T-helper 17 cell (primary cell): ENCODE results near the gene SH3PXD2A. TPM values are rescaled to one million over a fixed set of nuclear protein-coding genes. Genes with fewer than 3 reads are reported as not detected.
"Not testable (repeated sequence)": the region's sequence is repeated elsewhere in the genome, so short reads cannot be mapped to it uniquely, and the experiment has no call there.

Experiments used
- ATAC-seq: fragments of 150-1000 bp; cut with Tn5 transposase; 2 replicates; pipeline ENCODE4 v1.10.0; 2021; ENCODE audit warnings: mild to moderate bottlenecking, moderate library complexity
- DNase-seq, 3 donors: peaks; one replicate each; pipeline versions ENCODE4 v3.0.0 to v3.0.0-alpha.2; 2020 to 2021
- H3K9me3 ChIP-seq: one replicate; pipeline ENCODE4 v1.7.0; 2013; ENCODE audit warnings: low read length, mild to moderate bottlenecking; ENCODE audit not compliant: control insufficient read depth, poor library complexity, severe bottlenecking
- H3K27ac Mint-ChIP-seq: one replicate; pipeline ENCODE4 v1.8.0; 2022; ENCODE audit warnings: mild to moderate bottlenecking, moderate library complexity, mixed read lengths
- H3K27me3 Mint-ChIP-seq: one replicate; pipeline ENCODE4 v1.8.0; 2022; ENCODE audit warnings: mixed read lengths
- H3K36me3 Mint-ChIP-seq: one replicate; pipeline ENCODE4 v1.8.0; 2022; ENCODE audit warnings: low read depth, mixed read lengths
- H3K4me1 Mint-ChIP-seq: one replicate; pipeline ENCODE4 v1.8.0; 2022; ENCODE audit warnings: mild to moderate bottlenecking, mixed read lengths
- H3K4me3 Mint-ChIP-seq: one replicate; pipeline ENCODE4 v1.8.0; 2022; ENCODE audit warnings: mild to moderate bottlenecking, moderate library complexity, mixed read lengths
- total RNA-seq, 4 donors: library from RNA in 2 of 4; stranded (reverse) in 2 of 4; gene quantifications; one replicate each; pipeline ENCODE4 v1.2.3 and lab custom pipeline; 2022 to 2026

SH3PXD2A gene
- total RNA-seq, 2 donors from 2014 or later: 7.2 to 10.9 TPM

DNA sequence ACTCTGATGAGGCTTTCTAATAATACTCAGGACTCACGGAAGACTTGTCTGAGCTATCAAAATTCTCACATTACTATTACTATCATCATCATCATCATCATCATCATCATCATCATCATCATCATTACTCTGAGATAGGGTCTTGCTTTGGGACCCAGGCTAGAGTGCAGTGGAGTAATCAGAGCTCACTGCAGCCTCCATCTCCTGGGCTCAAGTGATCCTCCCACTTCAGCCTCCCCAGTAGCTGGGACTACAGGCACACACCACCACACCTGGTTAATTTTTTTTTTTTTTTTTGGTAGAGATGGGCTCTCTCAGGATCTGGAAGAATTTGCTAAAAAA, 249.3 kb downstream of the SH3PXD2A start:
- not testable (repeated sequence) for H3K9me3 ChIP-seq, ATAC-seq, DNase-seq, H3K4me1 Mint-ChIP-seq, H3K36me3 Mint-ChIP-seq, H3K27ac Mint-ChIP-seq, H3K27me3 Mint-ChIP-seq
- H3K4me3 Mint-ChIP-seq: peak overlapping the region; percentile 33

DNA sequence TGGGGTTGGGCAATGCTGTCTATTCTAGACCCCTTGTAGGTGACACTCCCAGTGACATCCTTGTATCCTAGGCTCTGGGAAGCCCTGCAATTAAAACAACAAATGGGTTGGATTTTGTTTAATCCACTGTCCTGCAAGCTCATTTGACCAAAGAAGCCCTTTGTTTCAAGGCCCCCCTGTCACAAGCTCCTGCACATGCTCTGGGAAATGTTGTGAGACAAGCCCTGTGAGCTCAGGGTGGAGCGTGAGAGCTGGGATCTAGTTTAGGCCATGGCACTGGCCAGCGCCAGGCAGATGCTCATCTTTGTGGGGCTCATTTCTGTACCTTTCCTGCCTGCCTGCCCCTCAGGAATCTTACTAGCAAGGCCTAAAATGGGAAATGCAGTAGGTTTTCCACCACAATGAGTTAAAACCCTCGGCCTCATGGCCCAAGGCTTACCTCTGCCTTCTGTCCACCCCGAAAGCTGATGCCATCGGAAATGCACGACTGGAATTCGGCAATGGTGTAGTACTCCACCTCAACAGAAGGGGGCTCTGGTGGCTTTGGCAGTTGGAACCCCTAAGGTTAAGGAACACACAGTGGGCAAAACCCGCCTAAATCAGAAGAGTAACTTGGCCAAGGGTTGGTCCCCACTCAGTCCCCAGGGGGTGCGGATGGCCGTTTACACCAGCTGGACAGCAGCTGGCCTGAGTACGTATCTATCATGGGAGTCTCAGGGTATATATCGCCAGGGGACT, 249.8 kb downstream of the SH3PXD2A start:
- Mint-ChIP-seq H3K4me3 (peak overlapping the region; percentile 33), H3K4me1 (no peaks in the 10 kb centered on the region), H3K27me3 (no peaks in the 10 kb centered on the region), H3K27ac (no peak overlapping the region), H3K36me3 (peaks cover 2% of the 10 kb centered on the region)
- no peaks in the 10 kb centered on the region for H3K9me3 ChIP-seq
- DNase-seq (peak in 1 of 3 donors; percentile 47), ATAC-seq (peak; percentile 54)

DNA sequence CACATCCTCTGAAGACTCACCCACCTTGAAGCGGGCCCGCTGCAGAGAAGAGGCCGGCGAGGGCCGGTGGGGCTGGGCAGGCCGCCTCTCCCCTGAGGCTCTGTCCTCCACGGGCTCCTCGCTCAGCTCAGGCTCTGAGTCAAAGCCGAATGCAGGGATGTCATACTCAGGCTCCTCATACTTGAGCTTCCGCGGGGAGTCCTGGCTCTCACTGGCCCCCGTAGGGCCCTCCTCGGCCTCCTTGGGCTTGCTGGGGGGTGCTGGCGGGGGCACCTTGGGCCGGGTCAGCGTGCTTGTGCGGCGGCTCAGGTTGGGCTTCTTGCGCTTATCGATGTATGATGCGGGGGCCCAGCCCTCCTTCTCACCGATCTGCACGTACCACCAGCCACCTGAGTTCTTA, 252.0 kb downstream of the SH3PXD2A start:
- DNase-seq: no peak
- ATAC-seq: no peak
- no peaks in the 10 kb centered on the region for H3K9me3 ChIP-seq
- Mint-ChIP-seq H3K4me3 (no peak overlapping the region), H3K27ac (no peak overlapping the region), H3K27me3 (no peaks in the 10 kb centered on the region), H3K36me3 (peaks cover 2% of the 10 kb centered on the region), H3K4me1 (peaks cover 3% of the 10 kb centered on the region)

- ATAC-seq (no peak), DNase-seq (no peak)
- Mint-ChIP-seq H3K4me1 (peaks cover 7% of the 10 kb centered on the region), H3K36me3 (peaks cover 2% of the 10 kb centered on the region), H3K27ac (no peak overlapping the region), H3K27me3 (no peaks in the 10 kb centered on the region), H3K4me3 (no peak overlapping the region)
- no peaks in the 10 kb centered on the region for H3K9me3 ChIP-seq
Measured at GRCh38 chr10:103602852-103603155, 252.6 kb downstream of the SH3PXD2A start.

DNA sequence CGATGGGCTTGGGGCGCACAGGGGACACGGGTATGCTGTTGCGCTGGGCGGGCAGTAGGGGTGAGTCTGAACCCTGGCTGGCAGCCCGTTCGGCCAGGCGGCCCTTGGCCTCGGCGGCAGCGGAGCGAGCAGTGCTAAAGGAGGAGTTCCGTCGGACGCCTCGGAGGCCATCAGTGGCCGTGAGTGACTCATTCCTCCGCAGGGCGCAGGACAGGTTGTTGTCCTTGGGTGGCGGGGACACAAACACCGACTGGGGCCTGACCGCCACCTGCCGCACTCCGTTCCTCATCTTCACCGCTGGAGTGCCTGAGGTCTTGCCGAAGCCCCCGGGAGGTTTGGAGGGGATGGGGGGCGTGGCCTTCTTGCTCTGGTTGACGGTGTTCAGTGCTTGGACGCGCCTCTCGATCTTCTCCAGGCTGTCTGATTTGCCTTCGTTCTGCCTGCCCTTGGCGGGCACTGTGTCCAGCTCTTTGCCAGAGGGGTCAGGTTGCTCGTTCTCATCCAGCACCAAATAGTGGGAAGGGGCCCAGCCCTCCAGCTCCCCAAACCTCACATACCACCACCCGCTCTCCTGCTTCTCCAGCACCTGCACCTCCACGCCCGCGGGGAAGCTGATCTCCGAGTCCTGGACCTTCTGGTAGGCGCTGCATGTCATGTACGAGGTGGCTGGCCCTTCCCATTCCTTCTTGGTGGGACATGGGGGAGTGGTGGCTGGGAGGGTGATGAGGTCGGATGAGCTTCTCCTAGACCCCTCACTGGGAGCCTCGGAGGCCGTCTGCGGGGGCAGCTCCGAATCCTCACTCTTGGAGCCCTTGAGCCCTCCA, 253.1 kb downstream of the SH3PXD2A start:
- H3K4me3 Mint-ChIP-seq: no peak overlapping the region
- no peak overlapping the region for H3K27ac Mint-ChIP-seq
- no peaks in the 10 kb centered on the region for H3K9me3 ChIP-seq
- H3K27me3 Mint-ChIP-seq: no peaks in the 10 kb centered on the region
- H3K4me1 Mint-ChIP-seq: peaks cover 7% of the 10 kb centered on the region
- peaks cover 2% of the 10 kb centered on the region for H3K36me3 Mint-ChIP-seq
- DNase-seq: no peak
- no peak for ATAC-seq

DNA sequence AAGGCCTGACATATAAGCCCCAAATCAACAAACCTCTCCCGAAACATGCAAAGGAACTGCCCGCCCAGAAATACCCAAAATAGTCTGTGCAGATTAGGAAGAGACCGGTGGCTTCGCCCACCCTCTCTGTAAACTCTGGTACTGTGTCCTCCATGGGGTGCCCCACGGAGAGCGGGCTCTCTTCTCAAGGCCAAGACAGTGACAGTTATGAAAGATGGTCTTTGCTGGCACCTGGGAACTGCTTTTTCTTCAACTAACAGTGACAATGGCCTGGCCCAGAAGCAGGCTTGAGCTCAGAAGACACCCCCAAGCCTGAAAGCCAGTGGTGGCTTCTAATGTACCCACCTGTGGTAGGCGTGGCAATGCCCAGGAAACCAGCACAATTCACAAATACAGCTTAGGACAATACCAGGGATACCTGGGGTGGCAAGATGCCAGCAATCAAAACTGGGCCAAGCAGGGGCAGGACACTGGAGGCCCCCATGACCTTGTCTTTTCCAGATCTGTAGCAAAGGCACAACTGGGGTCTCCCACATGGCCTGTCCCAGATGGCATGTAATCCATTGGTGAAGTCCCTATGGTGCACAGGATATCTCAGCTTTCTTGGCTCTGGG, 254.3 kb downstream of the SH3PXD2A start:
- Mint-ChIP-seq H3K36me3 (peaks cover 2% of the 10 kb centered on the region), H3K27ac (no peak overlapping the region), H3K27me3 (no peaks in the 10 kb centered on the region), H3K4me3 (no peak overlapping the region), H3K4me1 (peaks cover 7% of the 10 kb centered on the region)
- H3K9me3 ChIP-seq: no peaks in the 10 kb centered on the region
- ATAC-seq (no peak), DNase-seq (no peak)

GRCh38 chr10:103600325-103600724, 255.1 kb downstream of the SH3PXD2A start:
- Mint-ChIP-seq H3K27ac (no peak overlapping the region), H3K27me3 (no peaks in the 10 kb centered on the region), H3K36me3 (peaks cover 2% of the 10 kb centered on the region), H3K4me1 (peaks cover 7% of the 10 kb centered on the region), H3K4me3 (no peak overlapping the region)
- ATAC-seq (no peak), DNase-seq (no peak)
- H3K9me3 ChIP-seq: no peaks in the 10 kb centered on the region

DNA sequence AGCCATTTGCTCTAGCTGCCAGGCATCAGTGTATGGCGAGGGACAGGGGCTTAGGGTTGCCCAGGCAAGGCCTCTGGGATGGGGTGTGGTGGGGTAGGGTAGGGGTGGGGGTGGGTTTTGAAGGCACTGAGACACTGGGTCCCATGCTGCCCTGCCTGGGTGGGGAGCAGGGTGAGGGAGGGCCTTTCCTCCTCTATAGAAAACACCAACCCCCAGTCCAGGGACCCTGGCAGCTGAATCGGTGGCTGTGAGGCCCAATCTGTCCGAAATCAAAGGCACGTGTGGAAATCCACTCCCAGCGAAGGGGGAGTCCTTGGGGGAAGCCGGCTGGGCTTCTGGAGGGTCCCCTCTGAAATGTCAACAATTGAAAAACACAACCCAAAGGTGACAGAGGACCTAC, 255.5 kb downstream of the SH3PXD2A start:
- Mint-ChIP-seq H3K4me1 (peaks cover 9% of the 10 kb centered on the region), H3K36me3 (peaks cover 2% of the 10 kb centered on the region), H3K27ac (no peak overlapping the region), H3K27me3 (no peaks in the 10 kb centered on the region), H3K4me3 (no peak overlapping the region)
- ATAC-seq (no peak), DNase-seq (no peak)
- no peaks in the 10 kb centered on the region for H3K9me3 ChIP-seq

DNA sequence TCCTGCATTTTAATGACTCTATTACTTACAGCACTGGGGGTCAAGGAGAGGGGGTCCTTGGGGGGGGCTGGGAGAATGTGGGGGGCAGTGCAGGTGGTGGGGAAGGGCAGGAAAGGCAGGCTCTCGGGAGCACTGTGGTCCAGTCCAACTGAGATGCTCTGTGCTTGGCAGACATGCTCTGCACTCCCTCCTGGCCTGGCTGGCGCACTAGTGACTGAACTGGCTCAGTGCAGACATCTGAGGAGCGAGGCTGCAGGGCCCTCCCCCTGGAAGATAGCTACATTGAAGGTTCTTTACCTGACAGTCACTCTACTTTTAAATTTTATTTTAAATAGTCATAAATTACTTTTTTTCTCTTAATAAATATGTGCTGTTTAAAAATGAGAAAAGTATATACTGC, 256.2 kb downstream of the SH3PXD2A start:
- ATAC-seq: no peak
- Mint-ChIP-seq H3K4me1 (peaks cover 9% of the 10 kb centered on the region), H3K36me3 (peaks cover 2% of the 10 kb centered on the region)

GRCh38 chr10:103598654-103599115, 256.7 kb downstream of the SH3PXD2A start:
- Mint-ChIP-seq H3K36me3 (peaks cover 2% of the 10 kb centered on the region), H3K4me3 (no peak overlapping the region), H3K27ac (peak overlapping the region; percentile 29), H3K4me1 (peaks cover 9% of the 10 kb centered on the region), H3K27me3 (no peaks in the 10 kb centered on the region)
- no peaks in the 10 kb centered on the region for H3K9me3 ChIP-seq
- ATAC-seq: no peak
- no peak for DNase-seq

More for the DNA sequence above, 256.2 kb downstream of the SH3PXD2A start:
- H3K4me3 Mint-ChIP-seq: no peak overlapping the region
- H3K27ac Mint-ChIP-seq: no peak overlapping the region
- no peaks in the 10 kb centered on the region for H3K9me3 ChIP-seq
- DNase-seq: no peak
- no peaks in the 10 kb centered on the region for H3K27me3 Mint-ChIP-seq

GRCh38 chr10:103597003-103597402, 258.4 kb downstream of the SH3PXD2A start:
- Mint-ChIP-seq H3K4me3 (no peak overlapping the region), H3K27ac (peak overlapping the region; percentile 70), H3K36me3 (peaks cover 2% of the 10 kb centered on the region), H3K4me1 (peaks cover 13% of the 10 kb centered on the region), H3K27me3 (no peaks in the 10 kb centered on the region)
- H3K9me3 ChIP-seq: no peaks in the 10 kb centered on the region
- ATAC-seq (no peak), DNase-seq (no peak)

DNA sequence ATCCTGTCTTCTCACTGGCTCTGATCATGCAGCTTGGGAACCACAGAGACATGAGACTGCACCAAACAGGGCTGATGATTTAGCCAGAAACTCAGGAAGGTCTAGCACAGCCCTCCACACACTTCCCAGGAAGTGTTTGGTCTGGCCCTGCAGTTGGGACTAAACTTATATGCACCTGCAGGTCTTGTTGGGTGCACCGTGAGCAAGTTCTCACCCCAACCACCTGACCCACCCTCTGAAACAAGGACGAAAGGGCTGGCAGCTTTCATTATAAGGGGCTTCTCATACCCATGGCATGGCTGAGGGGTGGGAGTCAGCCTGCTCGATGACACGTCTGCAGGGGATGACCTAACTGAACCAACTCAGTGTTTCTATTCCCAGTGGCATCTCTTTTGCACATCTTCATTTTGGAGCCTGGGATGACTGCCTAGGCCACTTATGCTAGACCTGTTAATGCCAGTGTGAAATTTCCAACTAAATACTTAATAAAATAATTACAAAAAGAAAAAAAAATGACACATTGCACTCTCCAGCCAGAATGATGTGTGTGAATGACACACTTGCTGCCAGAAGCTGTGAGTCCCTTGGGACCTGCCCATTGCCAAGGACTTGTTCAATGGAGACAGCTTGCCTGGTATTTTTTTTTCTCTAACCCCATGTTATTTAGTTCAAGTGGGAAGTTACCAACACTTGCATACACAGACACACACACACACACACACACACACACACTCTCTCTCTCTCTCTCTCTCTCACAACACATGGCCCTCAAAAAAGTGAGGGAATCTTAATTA, 259.2 kb downstream of the SH3PXD2A start:
- H3K9me3 ChIP-seq: no peaks in the 10 kb centered on the region
- H3K36me3 Mint-ChIP-seq: peaks cover 2% of the 10 kb centered on the region
- no peak for DNase-seq
- no peak for ATAC-seq
- H3K4me3 Mint-ChIP-seq: no peak overlapping the region
- H3K4me1 Mint-ChIP-seq: peaks cover 15% of the 10 kb centered on the region
- no peak overlapping the region for H3K27ac Mint-ChIP-seq
- no peaks in the 10 kb centered on the region for H3K27me3 Mint-ChIP-seq

DNA sequence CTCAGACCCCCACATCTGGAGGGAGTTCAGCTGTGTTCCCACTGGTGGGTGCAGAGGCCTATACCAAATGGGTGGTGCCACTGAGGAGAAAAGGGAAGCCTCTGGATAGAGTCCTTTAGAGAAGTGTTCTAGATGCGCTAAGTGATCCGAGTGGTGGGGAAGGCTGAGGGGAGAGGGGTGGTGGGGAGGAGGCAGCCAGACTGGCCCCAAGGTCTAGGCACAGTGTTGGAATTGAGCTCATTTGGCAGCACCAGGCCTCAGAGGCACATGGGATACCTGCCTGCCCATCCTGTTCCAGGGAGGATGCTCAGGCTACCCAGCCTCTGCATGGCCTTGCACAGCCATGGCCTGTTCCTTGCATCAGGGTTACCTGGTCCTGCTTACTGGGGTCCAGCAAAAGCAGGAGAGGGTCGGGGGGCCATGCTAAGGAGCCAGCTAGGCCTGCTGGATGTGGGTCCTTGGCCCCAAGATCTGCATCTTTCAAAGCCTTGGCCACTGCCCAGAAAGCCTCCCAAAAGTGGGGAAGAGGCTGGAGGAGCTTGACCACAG, 262.3 kb downstream of the SH3PXD2A start:
- DNase-seq (no peak), ATAC-seq (no peak)
- H3K27ac Mint-ChIP-seq: no peak overlapping the region
- H3K9me3 ChIP-seq: no peaks in the 10 kb centered on the region
- peaks cover 3% of the 10 kb centered on the region for H3K36me3 Mint-ChIP-seq
- no peaks in the 10 kb centered on the region for H3K27me3 Mint-ChIP-seq
- H3K4me3 Mint-ChIP-seq: no peak overlapping the region
- peaks cover 17% of the 10 kb centered on the region for H3K4me1 Mint-ChIP-seq
